Activated CD4-positive, alpha-beta T cell treated with anti-CD3 and anti-CD28 coated beads, Interleukin-2, Interleukin-6, amounts not matched to agents 100 ng/mL and 50 ng/mL, durations not matched to agents 16 hours and 8 hours (primary cell): ENCODE data around the gene ADGRL1.
"Not testable (repeated sequence)": the region's sequence is repeated elsewhere in the genome, so short reads cannot be mapped to it uniquely, and the experiment has no call there.

ENCODE experiments used
- DNase-seq: peaks from one replicate; pipeline ENCODE4 v3.0.0-alpha.2; 2020

Gene ADGRL1

GRCh38 chr19:14158276-14159023 is 47.5 kb downstream of the ADGRL1 start:
- no peak for DNase-seq

GRCh38 chr19:14156971-14157717 is 48.8 kb downstream of the ADGRL1 start:
- no peak for DNase-seq

DNA sequence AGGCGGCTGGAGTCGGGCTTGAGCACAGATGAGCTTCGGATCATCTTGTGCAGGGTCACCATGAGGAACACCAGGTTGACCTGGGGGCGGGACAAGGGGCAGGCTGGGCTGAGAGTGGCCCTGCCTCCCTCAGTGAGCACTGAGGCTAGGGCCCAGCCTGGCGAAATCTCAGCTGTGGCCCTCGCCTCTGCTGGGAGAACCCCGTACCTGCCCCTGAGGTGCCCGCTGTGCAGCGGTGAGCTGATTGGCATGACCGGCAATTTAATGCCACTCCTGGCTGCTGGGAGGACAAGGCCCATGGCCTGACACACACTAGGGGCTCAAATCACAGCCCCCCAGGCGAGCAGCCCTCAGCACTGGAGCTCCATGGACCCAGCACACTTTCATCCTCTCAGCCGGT is 49.8 kb downstream of the ADGRL1 start:
- DNase-seq, result no peak

DNA sequence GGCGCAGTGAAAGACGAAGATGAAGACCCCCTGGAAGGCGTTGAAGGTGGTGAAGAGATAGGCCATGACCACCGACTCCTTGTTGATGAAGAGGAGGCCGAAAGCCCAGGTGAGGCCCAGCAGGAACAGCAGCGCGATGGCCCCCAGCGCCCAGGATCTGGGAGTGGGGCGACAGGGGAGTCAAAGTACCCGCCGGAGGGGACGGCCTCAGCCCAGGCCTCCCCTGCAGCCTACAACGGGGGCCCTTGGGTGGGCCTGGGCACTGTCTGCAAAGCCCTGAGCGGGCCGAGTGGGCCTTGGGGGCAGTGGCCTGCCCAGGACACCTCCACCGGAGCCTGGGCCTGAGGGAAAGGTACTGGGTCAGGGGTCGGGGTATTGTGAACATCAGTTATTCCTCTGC is 50.6 kb downstream of the ADGRL1 start:
- no peak for DNase-seq

DNA sequence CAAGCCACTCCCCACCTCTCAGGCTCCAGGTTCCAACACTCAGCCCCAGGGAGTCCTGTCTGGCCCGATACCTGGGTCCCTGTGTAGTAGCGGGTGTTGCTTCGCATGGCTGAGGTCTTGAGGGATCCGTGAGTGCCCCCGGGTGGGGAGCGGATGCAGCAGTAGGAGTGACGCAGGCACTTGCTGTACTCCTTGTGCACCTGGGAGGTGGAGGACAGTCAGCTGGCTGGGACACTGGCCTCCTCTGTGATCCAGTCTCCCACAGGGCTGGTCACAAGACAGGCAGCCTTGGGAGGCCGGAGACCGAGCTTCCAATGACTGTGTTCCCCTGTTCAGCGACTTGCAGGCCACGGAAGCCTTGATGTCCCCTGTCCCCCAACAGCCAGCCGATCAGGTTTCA is 53.3 kb downstream of the ADGRL1 start:
- DNase-seq, result no peak

DNA sequence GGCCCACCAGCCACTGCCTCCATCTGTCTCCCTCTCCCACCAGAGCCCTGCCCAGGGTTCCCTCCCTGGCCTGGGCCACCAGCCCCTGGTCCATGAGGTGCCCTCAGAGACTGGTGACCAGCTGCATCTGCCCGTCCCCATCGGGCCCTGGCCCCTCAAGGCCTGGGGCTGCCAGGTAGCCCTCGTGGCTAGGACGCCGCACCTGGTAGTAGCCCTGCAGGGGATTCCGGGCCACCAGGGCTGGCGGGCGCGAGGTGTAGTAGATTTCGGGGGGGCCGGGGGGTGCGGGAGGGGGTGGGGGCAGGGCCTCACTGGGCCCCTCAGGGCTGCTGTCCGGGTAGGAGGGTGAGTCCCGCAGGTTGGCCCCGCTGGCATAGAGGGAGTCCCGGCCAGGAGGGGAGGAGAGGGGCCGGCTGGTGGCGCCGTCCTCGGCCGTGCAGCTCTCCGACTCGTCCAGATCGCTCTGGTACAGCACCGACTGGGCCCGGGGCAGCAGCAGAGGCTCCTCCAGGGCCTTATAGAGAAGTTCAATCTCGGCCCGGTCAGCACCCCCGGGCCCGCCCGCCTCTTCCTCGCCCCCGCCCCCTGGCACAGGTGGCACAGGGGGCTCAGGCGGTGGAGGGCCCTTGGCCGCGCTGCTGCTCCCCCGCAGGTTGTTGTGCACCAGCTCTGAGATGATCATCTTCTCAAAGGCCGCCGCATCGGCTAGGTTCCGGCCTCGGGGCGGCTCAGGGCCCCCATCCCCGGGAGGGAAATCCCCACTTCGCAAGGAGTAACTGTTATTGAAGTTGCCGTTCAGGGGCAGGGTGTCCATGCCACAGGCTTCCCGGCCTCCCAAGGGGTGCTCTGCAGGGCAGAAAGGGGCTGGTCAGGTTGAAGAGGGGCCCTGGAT is 55.0 kb downstream of the ADGRL1 start:
- DNase-seq, result no peak

- no peak for DNase-seq
Measured at GRCh38 chr19:14150041-14150769, 55.8 kb downstream of the ADGRL1 start.

- DNase-seq, result peak; percentile 61
Measured at GRCh38 chr19:14149509-14149994, 56.4 kb downstream of the ADGRL1 start.

- DNase-seq, result no peak
Measured at GRCh38 chr19:14148751-14149410, 57.1 kb downstream of the ADGRL1 start.

GRCh38 chr19:14147797-14148605 is 58.0 kb downstream of the ADGRL1 start:
- DNase-seq, result peak; percentile 56

- no peak for DNase-seq
Measured at GRCh38 chr19:14146789-14147216, 59.2 kb downstream of the ADGRL1 start.

DNA sequence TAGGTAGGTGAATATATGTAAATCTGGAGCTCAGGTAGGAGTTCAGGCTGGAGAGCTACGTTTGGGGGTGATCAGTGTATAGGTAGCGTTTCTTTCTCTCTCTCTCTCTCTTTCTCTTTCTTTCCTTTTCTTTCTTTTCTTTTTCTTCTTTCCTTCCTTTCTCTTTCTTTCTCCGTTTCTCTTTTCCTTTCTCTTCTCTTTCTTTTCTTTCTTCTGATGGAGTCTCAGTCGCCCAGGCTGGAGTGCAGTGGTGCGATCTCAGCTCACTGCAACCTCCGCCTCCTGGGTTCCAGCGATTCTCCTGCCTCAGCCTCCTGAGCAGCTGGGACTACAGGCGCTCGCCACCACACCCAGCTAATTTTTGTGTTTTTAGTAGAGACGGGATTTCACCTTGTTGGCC is 59.8 kb downstream of the ADGRL1 start:
- DNase-seq, result not testable (repeated sequence)

GRCh38 chr19:14145381-14145780 is 60.6 kb downstream of the ADGRL1 start:
- DNase-seq, result no peak

- DNase-seq, result no peak
Measured at GRCh38 chr19:14142262-14143190, 63.4 kb downstream of the ADGRL1 start.

GRCh38 chr19:14141041-14141440 is 64.9 kb downstream of the ADGRL1 start:
- DNase-seq, result no peak

GRCh38 chr19:14139944-14140343 is 66.0 kb downstream of the ADGRL1 start:
- no peak for DNase-seq

DNA sequence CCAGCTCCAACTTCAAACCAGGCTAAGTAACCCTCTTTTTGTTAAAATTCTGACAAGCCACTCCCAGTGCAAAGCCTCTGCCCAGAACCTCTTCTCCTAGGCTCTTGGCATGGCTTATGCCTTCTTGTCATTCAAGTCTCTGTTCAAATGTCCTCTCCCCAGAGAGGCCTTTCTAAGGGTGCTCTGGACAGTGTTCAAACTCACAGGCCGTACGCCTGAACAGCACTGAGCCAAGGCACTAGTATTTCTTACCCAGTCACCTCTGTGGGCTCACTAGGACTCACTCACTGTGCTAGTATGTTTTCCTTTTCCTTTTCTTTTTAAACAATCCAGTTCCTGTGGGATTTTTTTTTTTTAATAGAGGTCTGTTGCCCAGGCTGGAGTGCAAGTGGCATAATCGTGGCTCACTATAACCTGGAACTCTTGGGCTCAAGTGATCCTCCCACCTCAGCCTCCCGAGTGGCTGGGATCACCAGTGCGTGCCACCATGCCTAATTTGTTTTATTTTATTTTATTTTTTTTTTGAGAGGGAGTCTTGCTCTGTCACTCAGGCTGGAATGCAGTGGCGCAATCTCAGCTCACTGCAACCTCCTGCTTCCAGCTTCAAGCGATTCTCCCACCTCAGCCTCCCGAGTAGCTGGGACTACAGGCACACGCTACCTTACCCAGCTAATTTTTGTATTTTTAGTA is 67.2 kb downstream of the ADGRL1 start:
- no peak for DNase-seq

- DNase-seq, result peak; percentile 99
Measured at GRCh38 chr19:14136509-14137281, 69.3 kb downstream of the ADGRL1 start, which contains the start of gene ASF1B. Gene ASF1B (minus strand): TSS chr19:14136589. CDS start chr19:14136456, 133 bp downstream.
